Aorta (tissue), 4 donors: Measurements from ENCODE around the gene PSG7. TPM values are rescaled to one million over a fixed set of nuclear protein-coding genes. Genes with fewer than 3 reads are reported as not detected.

Source experiments
- polyA plus RNA-seq, 2 donors: library from polyadenylated mRNA; stranded (reverse); fragments of 200-250 nt; gene quantifications; one replicate each; pipeline ENCODE4 v1.2.3, GENCODE V29; 2013
- total RNA-seq, 2 donors: library from RNA; stranded (reverse); fragmentation: NEBNext Ultra II Directional; extraction: Animal tissue kit (Norgen Biotek cat#: 25700); gene quantifications; one replicate each; pipeline ENCODE4 v1.2.1, GENCODE V29; 2021
- donor health status: healthy with polysubstance abuse.
- donor health status: Bipolar disorder and iron deficiency.
- donor health status: DM: no; HTN: no; CAD: no.
- donor health status: DM: yes; HTN: yes; CAD: no.

PSG7 gene
- total and polyA plus RNA-seq, 4 donors, result not detected

Other genes starting within 250 kb of the PSG7 start
- not detected for gene PSG3, start 196.7 kb downstream of the PSG7 start, total RNA-seq
- not detected for gene PSG3, start 196.7 kb downstream of the PSG7 start, polyA plus RNA-seq
- gene PSG8, start 171.5 kb downstream of the PSG7 start, total RNA-seq, result not detected
- gene PSG8, start 171.5 kb downstream of the PSG7 start, polyA plus RNA-seq, result not detected
- gene PSG1, start 57.5 kb downstream of the PSG7 start, total RNA-seq, result not detected
- gene PSG1, start 57.5 kb downstream of the PSG7 start, polyA plus RNA-seq, result not detected
- not detected for gene PSG6, start 19.3 kb downstream of the PSG7 start, total RNA-seq
- gene PSG6, start 19.3 kb downstream of the PSG7 start, polyA plus RNA-seq, result not detected
- not detected for gene PSG11, start 89.3 kb upstream of the PSG7 start, total RNA-seq
- gene PSG11, start 89.3 kb upstream of the PSG7 start, polyA plus RNA-seq, result not detected
- not detected for gene PSG2, start 145.5 kb upstream of the PSG7 start, total RNA-seq
- not detected for gene PSG2, start 145.5 kb upstream of the PSG7 start, polyA plus RNA-seq
- not detected for gene PSG5, start 249.3 kb upstream of the PSG7 start, total RNA-seq
- not detected for gene PSG5, start 249.3 kb upstream of the PSG7 start, polyA plus RNA-seq